Caco-2 (cell line): ENCODE measurements around the gene ANAPC7. TPM values are rescaled to one million over a fixed set of nuclear protein-coding genes. Genes with fewer than 3 reads are reported as not detected.

Source experiments
- BruUV-seq: library from RNA; stranded (reverse); fragments of 400-500 nt; replicated peaks from 2 replicates; lab custom pipeline; 2021; lab: Mats Ljungman, UMichigan
- CTCF ChIA-PET: fragments of 300-600 bp; sonication (Branson Sonifier 250); formaldehyde crosslinking; loops from one replicate; lab custom pipeline; 2022; ENCODE audit warnings: antibody characterized with exemption; lab: Charles Lee
- POLR2A ChIA-PET: fragments of 300-600 bp; sonication (Branson Sonifier 250); formaldehyde crosslinking; loops from one replicate; lab custom pipeline; 2022; ENCODE audit warnings: antibody characterized with exemption; lab: Charles Lee
- DNase-seq, 2 experiments: peaks; one replicate each; pipeline versions ENCODE4 v3.0.0 to v3.0.0-alpha.2; 2020 to 2022
- H3K27me3 ChIP-seq: replicated peaks from 2 replicates; pipeline ENCODE4 v1.6.0; 2011; ENCODE audit warnings: low read length; ENCODE audit not compliant: control insufficient read depth, insufficient read depth
- H3K36me3 ChIP-seq: 2 replicates; pipeline ENCODE4 v1.5.1; 2011; ENCODE audit warnings: low read length; ENCODE audit not compliant: control insufficient read depth, insufficient read depth
- H3K4me1 ChIP-seq: fragments of 250-450 bp; sonication (Bioruptor Pico); 2 replicates; pipeline ENCODE4 v1.5.1; 2020; ENCODE audit warnings: mild to moderate bottlenecking
- H3K4me3 ChIP-seq: 2 replicates; pipeline ENCODE4 v1.5.1; 2011; ENCODE audit warnings: low read depth, mild to moderate bottlenecking, control low read depth, low read length
- H3K9me3 ChIP-seq: fragments of 250-450 bp; sonication (Bioruptor Pico); 2 replicates; pipeline ENCODE4 v1.5.1; 2020; ENCODE audit warnings: mild to moderate bottlenecking, moderate library complexity
- H3K27ac Mint-ChIP-seq: one replicate; pipeline ENCODE4 v1.8.0; 2022; ENCODE audit warnings: mixed read lengths; ENCODE audit not compliant: unreplicated experiment
- H3K27me3 Mint-ChIP-seq: one replicate; pipeline ENCODE4 v1.8.0; 2022; ENCODE audit warnings: mixed read lengths; ENCODE audit not compliant: insufficient read depth, unreplicated experiment
- H3K36me3 Mint-ChIP-seq: one replicate; pipeline ENCODE4 v1.8.0; 2022; ENCODE audit warnings: mild to moderate bottlenecking, mixed read lengths; ENCODE audit not compliant: insufficient read depth, unreplicated experiment
- H3K4me1 Mint-ChIP-seq: one replicate; pipeline ENCODE4 v1.8.0; 2022; ENCODE audit warnings: low read depth, mixed read lengths; ENCODE audit not compliant: unreplicated experiment
- H3K4me3 Mint-ChIP-seq: one replicate; pipeline ENCODE4 v1.8.0; 2022; ENCODE audit warnings: mild to moderate bottlenecking, moderate library complexity, mixed read lengths; ENCODE audit not compliant: unreplicated experiment
- H3K9me3 Mint-ChIP-seq: one replicate; pipeline ENCODE4 v1.8.0; 2022; ENCODE audit warnings: mixed read lengths; ENCODE audit not compliant: unreplicated experiment
- CTCF ChIP-seq, 2 experiments: fragments of 200-600 bp in 1 of 2; IDR thresholded peaks; 1 replicate in 1 of 2; 2 replicates in 1 of 2; pipeline versions ENCODE4 v1.5.1 to v1.8.0; 2011 to 2022; ENCODE audit warnings: antibody characterized with exemption in 1 of 2, control low read depth in 1 of 2, inconsistent platforms in 1 of 2, low read depth in 1 of 2, low read length in 1 of 2, mild to moderate bottlenecking in 1 of 2, moderate library complexity in 1 of 2; ENCODE audit not compliant: insufficient read depth in 1 of 2, severe bottlenecking in 1 of 2, unreplicated experiment in 1 of 2
- intact Hi-C: fragments of 100-400 bp; cut with micrococcal nuclease; formaldehyde crosslinking; loops from one replicate; pipeline ENCODE4 v1.10.0; 2022; ENCODE audit not compliant: unreplicated experiment
- total RNA-seq: library from RNA; stranded (reverse); gene quantifications from 2 replicates; pipeline ENCODE4 v1.2.3, GENCODE V29; 2022

Gene ANAPC7
- total RNA-seq, 1 experiment from 2014 or later: 93.8 TPM

- POLR2A ChIA-PET: no interaction called here
- H3K9me3 ChIP-seq: no peaks in the 10 kb centered on the region
- no peak overlapping the region for H3K27ac Mint-ChIP-seq
Observed at GRCh38 chr12:110373962-110374611, 29.4 kb downstream of the ANAPC7 start.

DNA sequence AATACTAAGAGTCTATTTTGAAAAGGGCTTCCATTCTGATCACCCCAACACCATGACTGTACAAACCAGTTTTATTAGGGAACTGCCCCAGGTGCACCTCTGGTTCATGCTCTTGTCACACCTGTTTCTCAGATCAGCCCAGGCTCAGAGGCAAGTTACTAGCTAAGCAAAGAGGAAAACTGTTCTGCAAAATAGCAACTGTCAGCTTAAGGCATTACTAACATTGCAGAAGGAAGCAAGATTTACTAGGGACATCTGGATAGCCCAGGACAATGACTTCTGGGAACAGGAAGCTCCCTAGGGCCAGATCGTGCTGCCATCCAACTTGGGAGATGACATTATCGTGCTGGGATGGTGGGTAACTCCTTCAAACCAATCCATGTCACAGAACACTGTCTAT lies 30.1 kb downstream of the ANAPC7 start:
- POLR2A ChIA-PET: no interaction called here
- intact Hi-C loops: no loop called here
- H3K4me1 ChIP-seq: no peaks in the 10 kb centered on the region
- H3K9me3 ChIP-seq: no peaks in the 10 kb centered on the region
- H3K36me3 ChIP-seq: no peaks in the 10 kb centered on the region; the same call in none of the 2 replicates
- no peak overlapping the region for H3K27ac Mint-ChIP-seq
- no peaks in the 10 kb centered on the region for H3K4me1 Mint-ChIP-seq
- H3K4me3 ChIP-seq: no peak overlapping the region
- CTCF ChIA-PET: interaction anchor here (0.5 kb wide), 1 partner anchor 19 kb away, joined by 3 read pairs; no protein-coding TSS in a partner anchor
- no peaks in the 10 kb centered on the region for H3K9me3 Mint-ChIP-seq
- no peaks in the 10 kb centered on the region for H3K27me3 Mint-ChIP-seq
- H3K27me3 ChIP-seq: no peaks in the 10 kb centered on the region
- no peak overlapping the region for H3K4me3 Mint-ChIP-seq
- no peak for TF ChIP-seq CTCF (IDR thresholded peaks at IDR 0.05; ENCODE audit: insufficient read depth in 1 of 2, low read depth in 1 of 2, low read length in 1 of 2, severe bottlenecking in 1 of 2, unreplicated experiment in 1 of 2)
- H3K36me3 Mint-ChIP-seq: peaks cover 77% of the 10 kb centered on the region
- no peak for DNase-seq
- TSS peak; percentile 40 for BruUV-seq

More at GRCh38 chr12:110373962-110374611, 29.4 kb downstream of the ANAPC7 start:
- no peaks in the 10 kb centered on the region for H3K9me3 Mint-ChIP-seq
- DNase-seq: no peak
- Histone ChIP-seq H3K4me1 (no peaks in the 10 kb centered on the region), H3K36me3 (no peaks in the 10 kb centered on the region; the same call in none of the 2 replicates), H3K27me3 (no peaks in the 10 kb centered on the region), H3K4me3 (no peak overlapping the region)
- H3K4me1 Mint-ChIP-seq: no peaks in the 10 kb centered on the region
- TF ChIP-seq CTCF (IDR thresholded peaks at IDR 0.05; ENCODE audit: insufficient read depth in 1 of 2, low read depth in 1 of 2, low read length in 1 of 2, severe bottlenecking in 1 of 2, unreplicated experiment in 1 of 2): no peak
- no TSS peak for BruUV-seq
- intact Hi-C loops: no loop called here
- peaks cover 84% of the 10 kb centered on the region for H3K36me3 Mint-ChIP-seq
- no peak overlapping the region for H3K4me3 Mint-ChIP-seq
- CTCF ChIA-PET: no interaction called here
- no peaks in the 10 kb centered on the region for H3K27me3 Mint-ChIP-seq

DNA sequence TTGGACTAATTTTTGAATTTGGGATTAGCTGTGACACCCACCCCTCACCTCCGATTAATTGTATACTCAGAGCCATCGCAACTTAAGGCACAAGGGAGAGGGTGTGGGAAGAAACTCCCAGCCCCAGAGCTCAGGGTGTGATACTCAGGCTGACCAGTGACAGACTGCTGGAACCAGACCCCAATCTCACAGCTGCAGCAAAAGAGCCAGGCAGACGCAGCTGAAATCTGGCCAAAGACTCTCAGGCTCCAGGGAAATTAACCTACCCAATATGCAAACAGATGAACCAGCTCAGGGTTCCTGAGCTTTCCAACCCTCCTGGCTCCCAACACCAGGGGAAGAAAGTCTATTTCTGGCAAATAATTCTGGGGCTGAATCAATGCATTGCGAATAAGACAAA lies 30.5 kb downstream of the ANAPC7 start:
- H3K27me3 ChIP-seq: no peaks in the 10 kb centered on the region
- H3K4me3 Mint-ChIP-seq: no peak overlapping the region
- CTCF ChIA-PET: interaction anchor here (0.5 kb wide), 1 partner anchor 19 kb away, joined by 3 read pairs; no protein-coding TSS in a partner anchor
- no peaks in the 10 kb centered on the region; the same call in 1 of the 2 replicates for H3K36me3 ChIP-seq
- intact Hi-C loops: no loop called here
- H3K9me3 Mint-ChIP-seq: no peaks in the 10 kb centered on the region
- no peak for DNase-seq
- H3K4me1 Mint-ChIP-seq: no peaks in the 10 kb centered on the region
- no peak overlapping the region for H3K4me3 ChIP-seq
- no peak for TF ChIP-seq CTCF (IDR thresholded peaks at IDR 0.05; ENCODE audit: insufficient read depth in 1 of 2, low read depth in 1 of 2, low read length in 1 of 2, severe bottlenecking in 1 of 2, unreplicated experiment in 1 of 2)
- H3K9me3 ChIP-seq: no peaks in the 10 kb centered on the region
- no peak overlapping the region for H3K27ac Mint-ChIP-seq
- peaks cover 73% of the 10 kb centered on the region for H3K36me3 Mint-ChIP-seq
- no peaks in the 10 kb centered on the region for H3K27me3 Mint-ChIP-seq
- no TSS peak for BruUV-seq
- POLR2A ChIA-PET: no interaction called here
- no peaks in the 10 kb centered on the region for H3K4me1 ChIP-seq
